IMR-90 (cell line): Measurements from ENCODE around the gene CDC42EP3. TPM values are rescaled to one million over a fixed set of nuclear protein-coding genes. Genes with fewer than 3 reads are reported as not detected.

Experiments used
- ATAC-seq: fragments of 200-7000 bp; cut with Tn5 transposase; 2 replicates; pipeline ENCODE4 v1.9.1; 2020; ENCODE audit warnings: low read depth, mild to moderate bottlenecking, moderate library complexity
- BruUV-seq: library from RNA; stranded (reverse); fragments of 400-500 nt; replicated peaks from 2 replicates; lab custom pipeline; 2021; lab: Mats Ljungman, UMichigan
- CTCF ChIA-PET: fragments of 300-600 bp; formaldehyde crosslinking; extraction: SDS; loops from one replicate; lab custom pipeline; 2021; ENCODE audit warnings: antibody characterized with exemption; lab: Yijun Ruan, JAX
- POLR2A ChIA-PET: fragments of 300-600 bp; sonication (Branson Sonifier 250); formaldehyde crosslinking; loops from one replicate; lab custom pipeline; 2022; ENCODE audit warnings: antibody characterized with exemption; ENCODE audit not compliant: unreplicated experiment; lab: Charles Lee
- DNase-seq: peaks from one replicate; pipeline ENCODE4 v3.0.0; 2013
- H2AFZ ChIP-seq: replicated peaks from 2 replicates; pipeline ENCODE3; 2013; ENCODE audit warnings: low read length, mild to moderate bottlenecking; ENCODE audit not compliant: poor library complexity
- H2AK5ac ChIP-seq: 2 replicates; pipeline ENCODE4 v1.6.1; 2013; ENCODE audit warnings: low read depth, low read length, inconsistent platforms
- H2AK9ac ChIP-seq: replicated peaks from 2 replicates; pipeline ENCODE3; 2013; ENCODE audit warnings: mild to moderate bottlenecking, low read depth, low read length, moderate library complexity; ENCODE audit not compliant: poor library complexity
- H2BK120ac ChIP-seq: 2 replicates; pipeline ENCODE4 v1.6.1; 2013; ENCODE audit warnings: low read depth, low read length, inconsistent platforms
- H2BK15ac ChIP-seq: 3 replicates; pipeline ENCODE4 v1.6.1; 2013; ENCODE audit warnings: low read depth, low read length, inconsistent platforms
- H2BK20ac ChIP-seq: 2 replicates; pipeline ENCODE4 v1.6.1; 2013; ENCODE audit warnings: low read depth, mild to moderate bottlenecking, inconsistent platforms, low read length, moderate library complexity
- H2BK5ac ChIP-seq: 2 replicates; pipeline ENCODE4 v1.6.1; 2013; ENCODE audit warnings: mild to moderate bottlenecking, low read depth, low read length, inconsistent platforms; ENCODE audit not compliant: poor library complexity, severe bottlenecking
- H3K14ac ChIP-seq: replicated peaks from 2 replicates; pipeline ENCODE4 v1.6.1; 2013; ENCODE audit warnings: low read depth, low read length, inconsistent platforms
- H3K18ac ChIP-seq: 2 replicates; pipeline ENCODE4 v1.6.1; 2013; ENCODE audit warnings: low read depth, low read length, control low read depth
- H3K23ac ChIP-seq: 2 replicates; pipeline ENCODE4 v1.6.1; 2013; ENCODE audit warnings: low read depth, low read length, inconsistent platforms
- H3K27ac ChIP-seq: 2 replicates; pipeline ENCODE4 v1.5.1; 2013; ENCODE audit warnings: mild to moderate bottlenecking, control low read depth, low read length; ENCODE audit not compliant: insufficient read depth
- H3K27me3 ChIP-seq: 2 replicates; pipeline ENCODE4 v1.6.1; 2013; ENCODE audit warnings: low read length; ENCODE audit not compliant: control insufficient read depth, insufficient read depth
- H3K36me3 ChIP-seq: 2 replicates; pipeline ENCODE4 v1.6.1; 2013; ENCODE audit warnings: low read length, mixed read lengths; ENCODE audit not compliant: control insufficient read depth, insufficient read depth
- H3K4ac ChIP-seq: 2 replicates; pipeline ENCODE4 v1.6.1; 2013; ENCODE audit warnings: low read depth, low read length, inconsistent platforms
- H3K4me1 ChIP-seq: 2 replicates; pipeline ENCODE4 v1.6.1; 2013; ENCODE audit warnings: low read length, mixed read lengths; ENCODE audit not compliant: control insufficient read depth, insufficient read depth
- H3K4me2 ChIP-seq: 2 replicates; pipeline ENCODE4 v1.6.1; 2013; ENCODE audit warnings: low read depth, mild to moderate bottlenecking, control low read depth, low read length, moderate library complexity
- H3K4me3 ChIP-seq: 2 replicates; pipeline ENCODE4 v1.5.1; 2013; ENCODE audit warnings: low read depth, mild to moderate bottlenecking, control low read depth, low read length, moderate library complexity; ENCODE audit not compliant: insufficient read depth
- H3K56ac ChIP-seq: 2 replicates; pipeline ENCODE4 v1.6.1; 2013; ENCODE audit warnings: low read length, inconsistent platforms; ENCODE audit not compliant: insufficient read depth; ENCODE audit errors: extremely low read depth
- H3K79me1 ChIP-seq, 2 experiments: 2 replicates each; pipeline ENCODE4 v1.6.1; 2013; ENCODE audit warnings: low read length in 2 of 2, inconsistent platforms in 1 of 2, low read depth in 1 of 2
- H3K9ac ChIP-seq: 2 replicates; pipeline ENCODE4 v1.6.1; 2013; ENCODE audit warnings: low read depth, low read length, control low read depth
- H3K9me1 ChIP-seq: 2 replicates; pipeline ENCODE4 v1.6.1; 2013; ENCODE audit warnings: low read length, inconsistent platforms; ENCODE audit not compliant: insufficient read depth
- H3K9me3 ChIP-seq: 2 replicates; pipeline ENCODE4 v1.6.1; 2013; ENCODE audit warnings: low read length; ENCODE audit not compliant: control insufficient read depth, insufficient read depth
- H4K20me1 ChIP-seq: 2 replicates; pipeline ENCODE4 v1.6.1; 2013; ENCODE audit warnings: low read length, inconsistent platforms; ENCODE audit not compliant: insufficient read depth
- H4K5ac ChIP-seq: 2 replicates; pipeline ENCODE4 v1.6.1; 2013; ENCODE audit warnings: mild to moderate bottlenecking, low read depth, low read length, control low read depth
- H4K8ac ChIP-seq, 2 experiments: 2 replicates each; pipeline ENCODE4 v1.6.1; 2013; ENCODE audit warnings: low read depth in 2 of 2, low read length in 2 of 2, control low read depth in 1 of 2, inconsistent platforms in 1 of 2
- H4K91ac ChIP-seq: 2 replicates; pipeline ENCODE4 v1.6.1; 2013; ENCODE audit warnings: low read depth, low read length, inconsistent platforms; ENCODE audit not compliant: insufficient read depth
- BHLHE40 ChIP-seq: fragments of 150-350 bp; IDR thresholded peaks from 2 replicates; pipeline ENCODE4 v1.6.1; 2016; ENCODE audit warnings: mild to moderate bottlenecking, low read depth, low read length
- CEBPB ChIP-seq: IDR thresholded peaks from 2 replicates; pipeline ENCODE4 v1.6.1; 2012; ENCODE audit warnings: low read depth, low read length, improper control_type of control experiment
- MAZ ChIP-seq: IDR thresholded peaks from 2 replicates; pipeline ENCODE4 v1.6.1; 2012; ENCODE audit warnings: low read depth, mild to moderate bottlenecking, low read length, improper control_type of control experiment, moderate library complexity, borderline replicate concordance
- MXI1 ChIP-seq: IDR thresholded peaks from 2 replicates; pipeline ENCODE4 v1.6.1; 2012; ENCODE audit warnings: low read depth, mild to moderate bottlenecking, low read length, moderate library complexity, borderline replicate concordance
- NFE2L2 ChIP-seq: fragments of 150-350 bp; IDR thresholded peaks from 2 replicates; pipeline ENCODE4 v1.6.1; 2016; ENCODE audit warnings: low read depth, mild to moderate bottlenecking, low read length
- POLR2A ChIP-seq: IDR thresholded peaks from 2 replicates; pipeline ENCODE4 v1.6.1; 2012; ENCODE audit warnings: mild to moderate bottlenecking, low read depth, low read length
- RCOR1 ChIP-seq: IDR thresholded peaks from 2 replicates; pipeline ENCODE4 v1.6.1; 2012; ENCODE audit warnings: mild to moderate bottlenecking, low read length, improper control_type of control experiment; ENCODE audit not compliant: insufficient replicate concordance
- SMC3 ChIP-seq: fragments of 150-350 bp; IDR thresholded peaks from 2 replicates; pipeline ENCODE4 v1.6.1; 2016; ENCODE audit warnings: low read depth, mild to moderate bottlenecking, antibody characterized with exemption, low read length, moderate library complexity
- dilution Hi-C: fragments of 300-500 bp; cut with HindIII; formaldehyde crosslinking; loops from one replicate; pipeline ENCODE4 v1.14.3; 2018; ENCODE audit warnings: low sequenced_read_pairs; ENCODE audit not compliant: unreplicated experiment
- in situ Hi-C: fragments of 300-500 bp; cut with MboI; formaldehyde crosslinking; loops from 3 replicates; pipeline ENCODE4 v1.14.3; 2019; ENCODE audit warnings: low sequenced_read_pairs, inconsistent platforms, mixed read lengths
- intact Hi-C: fragments of 100-400 bp; cut with micrococcal nuclease; formaldehyde crosslinking; loops from 2 replicates; pipeline ENCODE4 v1.10.0; 2022
- polyA plus RNA-seq, 3 experiments: library from polyadenylated mRNA; depleted of rRNA; stranded (reverse); fragments of >200 nt; gene quantifications; 2 replicates each; pipeline ENCODE4 v1.2.3, GENCODE V29; 2012; ENCODE audit warnings: low replicate concordance in 1 of 3
- total RNA-seq: library from RNA; depleted of rRNA; stranded (reverse); fragments of >200 nt; gene quantifications from 2 replicates; pipeline ENCODE4 v1.2.3, GENCODE V29; 2012
- TF ChIP-seq, protein P1 (sequence below): fragments of 150-350 bp; IDR thresholded peaks from 2 replicates; pipeline ENCODE4 v1.6.1; 2016; ENCODE audit warnings: low read depth, mild to moderate bottlenecking, low read length, moderate library complexity, borderline replicate concordance
- TF ChIP-seq, protein P2 (sequence below): fragments of 150-350 bp; IDR thresholded peaks from 2 replicates; pipeline ENCODE4 v1.6.1; 2017; ENCODE audit warnings: mild to moderate bottlenecking, antibody characterized with exemption, low read length, low read depth

The CDC42EP3 gene
- total and polyA plus RNA-seq, 2 of the 4 experiments (the other 2 are of a cell fraction) = 167 to 193 TPM

DNA sequence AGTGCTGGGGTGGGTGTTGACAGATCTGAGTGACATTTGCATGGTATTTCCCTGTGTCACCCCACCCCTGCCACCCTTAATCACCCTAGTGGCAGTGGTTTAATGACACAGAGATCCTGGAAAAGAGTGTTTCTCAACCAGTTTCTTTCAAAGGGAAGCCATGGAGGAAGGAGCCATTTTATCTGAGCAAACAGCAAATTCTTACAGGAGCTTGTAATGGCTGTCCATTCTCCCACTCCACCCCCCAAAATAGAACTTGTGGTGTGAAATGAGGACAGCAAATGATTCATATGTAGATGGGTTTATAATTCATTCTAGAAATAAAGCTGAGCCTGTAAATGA, 51.5 kb downstream of the CDC42EP3 start:
- Histone ChIP-seq H3K36me3 (no peaks in the 10 kb centered on the region), H3K23ac (no peak overlapping the region), H3K9ac (no peak overlapping the region), H3K4me3 (no peak overlapping the region), H3K14ac (no peak overlapping the region), H3K4ac (no peak overlapping the region), H3K4me2 (no peak overlapping the region), H3K9me1 (no peaks in the 10 kb centered on the region; the same call in 1 of the 2 replicates), H4K8ac (no peak overlapping the region), H3K27ac (no peak overlapping the region), H2AFZ (no peak overlapping the region), H4K91ac (no peak overlapping the region), H4K5ac (no peak overlapping the region), H2BK120ac (no peak overlapping the region), H3K18ac (no peak overlapping the region; the same call in 1 of the 2 replicates), H3K4me1 (peaks cover 6% of the 10 kb centered on the region), H2BK15ac (no peak overlapping the region), H4K20me1 (no peaks in the 10 kb centered on the region), H3K79me1 (peaks cover 0 to 8% of the 10 kb centered on the region in 2 experiments; a peak in 1 of 4 replicates), H2AK5ac (no peak overlapping the region), H3K27me3 (no peaks in the 10 kb centered on the region), H3K56ac (no peak overlapping the region), H2BK20ac (no peak overlapping the region), H3K9me3 (no peaks in the 10 kb centered on the region), H2BK5ac (no peak overlapping the region), H2AK9ac (no peak overlapping the region)
- ChIA-PET POLR2A (no interaction called here), CTCF (interaction anchor here (0.6 to 0.8 kb wide), 2 partner anchors 14 to 173 kb away, joined by 3 read pairs; no protein-coding TSS in a partner anchor)
- dilution Hi-C loops = no loop called here
- DNase-seq (no peak), ATAC-seq (no peak)
- in situ Hi-C loops = no loop called here
- intact Hi-C loops = loop anchor here (5.0 kb wide), 1 partner anchor 33 kb away; no protein-coding TSS in a partner anchor
- TF ChIP-seq, protein P1, sequence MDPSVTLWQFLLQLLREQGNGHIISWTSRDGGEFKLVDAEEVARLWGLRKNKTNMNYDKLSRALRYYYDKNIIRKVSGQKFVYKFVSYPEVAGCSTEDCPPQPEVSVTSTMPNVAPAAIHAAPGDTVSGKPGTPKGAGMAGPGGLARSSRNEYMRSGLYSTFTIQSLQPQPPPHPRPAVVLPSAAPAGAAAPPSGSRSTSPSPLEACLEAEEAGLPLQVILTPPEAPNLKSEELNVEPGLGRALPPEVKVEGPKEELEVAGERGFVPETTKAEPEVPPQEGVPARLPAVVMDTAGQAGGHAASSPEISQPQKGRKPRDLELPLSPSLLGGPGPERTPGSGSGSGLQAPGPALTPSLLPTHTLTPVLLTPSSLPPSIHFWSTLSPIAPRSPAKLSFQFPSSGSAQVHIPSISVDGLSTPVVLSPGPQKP = no peak
- TF ChIP-seq NFE2L2 (no peak), CEBPB (no peak), POLR2A (no peak), RCOR1 (no peak), MAZ (no peak), BHLHE40 (no peak), SMC3 (no peak), MXI1 (no peak)
- TF ChIP-seq, protein P2, sequence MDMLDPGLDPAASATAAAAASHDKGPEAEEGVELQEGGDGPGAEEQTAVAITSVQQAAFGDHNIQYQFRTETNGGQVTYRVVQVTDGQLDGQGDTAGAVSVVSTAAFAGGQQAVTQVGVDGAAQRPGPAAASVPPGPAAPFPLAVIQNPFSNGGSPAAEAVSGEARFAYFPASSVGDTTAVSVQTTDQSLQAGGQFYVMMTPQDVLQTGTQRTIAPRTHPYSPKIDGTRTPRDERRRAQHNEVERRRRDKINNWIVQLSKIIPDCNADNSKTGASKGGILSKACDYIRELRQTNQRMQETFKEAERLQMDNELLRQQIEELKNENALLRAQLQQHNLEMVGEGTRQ = no peak
- no TSS peak for BruUV-seq
